Gastrocnemius medialis (tissue), 4 donors: Measurements from ENCODE around the gene PSME3IP1.

Experiments used
- CTCF ChIP-seq, 5 experiments: fragments of 450-650 bp in 3 of 5; fragments of 200-600 bp in 2 of 5; sonication (generic) in 2 of 5; IDR thresholded peaks in 4 of 5; conservative IDR thresholded peaks in 1 of 5; 1 replicate in 4 of 5; 2 replicates in 1 of 5; pipeline ENCODE4 v1.5.1; 2016 to 2019; ENCODE audit warnings: antibody characterized with exemption in 5 of 5, mild to moderate bottlenecking in 3 of 5, moderate library complexity in 3 of 5
- POLR2A ChIP-seq, 2 donors: fragments of 450-650 bp; IDR thresholded peaks; one replicate each; pipeline ENCODE4 v1.6.1; 2017; ENCODE audit warnings: antibody characterized with exemption in 2 of 2, mild to moderate bottlenecking in 2 of 2, moderate library complexity in 2 of 2

GRCh38 chr16:57188711-57189002 lies 2.8 kb upstream of the PSME3IP1 start:
- TF ChIP-seq CTCF (IDR thresholded peaks at IDR 0.05 in 4 of 5, conservative IDR thresholded peaks at IDR 0.05 in 1 of 5) = no peak
- TF ChIP-seq POLR2A (IDR thresholded peaks at IDR 0.05) = no peak
